ENCODE results near the gene CDC73.

The CDC73 gene

DNA sequence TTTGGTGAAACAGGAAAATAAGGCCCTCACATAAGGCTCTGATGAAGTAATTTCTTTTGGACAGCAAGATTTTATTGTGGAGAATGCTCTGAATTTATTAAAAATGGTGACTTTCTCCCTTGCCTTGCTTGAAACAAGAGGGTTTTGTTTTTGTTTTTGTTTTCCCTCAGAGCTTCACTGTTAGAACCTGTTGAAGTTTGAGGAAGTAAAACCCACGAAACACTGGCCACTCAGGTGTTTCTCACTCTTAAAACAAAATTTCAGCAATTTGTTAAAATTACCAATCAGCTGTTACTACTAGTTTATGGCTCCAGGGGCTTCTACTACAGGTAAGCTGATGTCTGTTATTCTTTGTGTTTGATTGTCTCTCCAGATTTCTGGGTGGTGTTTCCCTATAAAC is 177.2 kb downstream of the CDC73 start:
- no peak for DNase-seq

DNA sequence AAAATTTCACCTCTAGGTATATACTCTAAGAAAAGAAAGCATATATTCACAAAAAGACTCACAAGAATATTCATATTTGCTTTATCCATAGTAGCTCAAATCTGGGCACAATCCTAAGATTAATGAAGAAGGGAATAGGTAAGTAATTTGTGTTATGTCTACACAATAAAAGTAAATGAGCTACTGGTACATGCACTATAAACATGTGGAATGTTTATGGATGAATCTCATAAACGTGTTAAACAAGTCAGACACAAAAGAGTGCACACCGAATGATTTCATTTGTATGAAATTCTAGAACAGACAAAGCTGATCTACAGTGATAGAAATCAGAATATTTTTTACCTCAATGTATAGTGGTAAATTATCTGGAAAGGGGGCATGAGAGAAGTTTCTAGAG is 179.9 kb downstream of the CDC73 start:
- DNase-seq: no peak

DNA sequence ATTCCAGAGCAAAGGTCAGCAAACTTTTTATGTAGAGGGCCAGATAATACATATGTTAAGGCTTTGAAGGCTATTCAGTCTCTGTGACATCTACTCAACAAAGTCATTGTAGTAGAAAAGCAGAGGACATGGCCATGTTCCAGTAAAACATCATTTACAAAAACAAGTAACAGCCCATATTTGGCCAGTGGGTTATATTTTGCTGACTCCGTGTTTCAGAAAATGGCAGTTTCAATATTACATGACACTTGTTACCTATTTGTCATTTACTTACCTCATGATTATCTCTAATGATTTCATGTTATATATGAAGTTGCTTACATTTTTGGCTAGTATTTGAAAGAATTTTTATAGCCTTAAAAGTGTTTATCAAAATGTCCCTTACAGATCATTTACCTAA is 182.0 kb downstream of the CDC73 start:
- DNase-seq: no peak
